ENCODE results near the gene PPP4R3B. TPM values are rescaled to one million over a fixed set of nuclear protein-coding genes. Genes with fewer than 3 reads are reported as not detected.

The PPP4R3B gene
- total RNA-seq, 6 experiments from 2014 or later = 37.1 to 43.1 (median 39.8) TPM

DNA sequence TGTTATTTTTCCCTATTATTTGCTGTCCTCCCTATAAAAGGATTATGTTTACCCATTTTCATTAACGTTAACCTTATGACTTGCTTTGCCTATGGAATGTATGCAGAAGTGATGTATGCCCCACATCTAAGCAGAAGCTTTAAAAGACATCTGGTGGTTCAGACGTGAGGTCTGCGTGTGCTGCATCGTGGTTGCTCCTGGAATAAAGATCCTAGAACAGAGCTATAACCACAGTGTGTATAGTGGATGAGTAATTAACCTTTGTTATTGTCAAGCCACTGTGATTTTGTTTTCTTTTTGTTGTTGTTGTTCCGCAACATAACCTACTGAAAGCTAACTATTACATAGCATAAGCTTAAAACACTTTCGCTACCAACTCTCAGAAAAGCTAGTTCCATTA is 118.8 kb downstream of the PPP4R3B start:
- H3K9me3 Mint-ChIP-seq = no peaks in the 10 kb centered on the region
- TF ChIP-seq, protein P1, sequence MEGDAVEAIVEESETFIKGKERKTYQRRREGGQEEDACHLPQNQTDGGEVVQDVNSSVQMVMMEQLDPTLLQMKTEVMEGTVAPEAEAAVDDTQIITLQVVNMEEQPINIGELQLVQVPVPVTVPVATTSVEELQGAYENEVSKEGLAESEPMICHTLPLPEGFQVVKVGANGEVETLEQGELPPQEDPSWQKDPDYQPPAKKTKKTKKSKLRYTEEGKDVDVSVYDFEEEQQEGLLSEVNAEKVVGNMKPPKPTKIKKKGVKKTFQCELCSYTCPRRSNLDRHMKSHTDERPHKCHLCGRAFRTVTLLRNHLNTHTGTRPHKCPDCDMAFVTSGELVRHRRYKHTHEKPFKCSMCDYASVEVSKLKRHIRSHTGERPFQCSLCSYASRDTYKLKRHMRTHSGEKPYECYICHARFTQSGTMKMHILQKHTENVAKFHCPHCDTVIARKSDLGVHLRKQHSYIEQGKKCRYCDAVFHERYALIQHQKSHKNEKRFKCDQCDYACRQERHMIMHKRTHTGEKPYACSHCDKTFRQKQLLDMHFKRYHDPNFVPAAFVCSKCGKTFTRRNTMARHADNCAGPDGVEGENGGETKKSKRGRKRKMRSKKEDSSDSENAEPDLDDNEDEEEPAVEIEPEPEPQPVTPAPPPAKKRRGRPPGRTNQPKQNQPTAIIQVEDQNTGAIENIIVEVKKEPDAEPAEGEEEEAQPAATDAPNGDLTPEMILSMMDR (IDR thresholded peaks at IDR 0.05) = no peak
- H3K4me1 Mint-ChIP-seq (ENCODE audit: low read depth) = peaks cover 15% of the 10 kb centered on the region
- no peaks in the 10 kb centered on the region for H3K36me3 Mint-ChIP-seq (ENCODE audit: low read depth)
- no peak overlapping the region for H3K27ac Mint-ChIP-seq
- DNase-seq = no peak
- H3K27me3 Mint-ChIP-seq (ENCODE audit: insufficient read depth) = no peaks in the 10 kb centered on the region; the same call in 1 of the 2 replicates
- H3K4me3 Mint-ChIP-seq = no peak overlapping the region

Other genes starting within 250 kb of the PPP4R3B start
- gene CCDC88A, start 197.8 kb downstream of the PPP4R3B start, total RNA-seq (2021; fragmentation: NEBNext Ultra II Directional; extraction: Animal tissue kit (Norgen Biotek cat#: 25700)) = 10 to 100 TPM; 39.7 to 62.5 (median 45.7) TPM
- 10 to 100 TPM; 28.2 to 33.0 (median 32.1) TPM for gene CFAP36, start 97.9 kb downstream of the PPP4R3B start, total RNA-seq (2021; fragmentation: NEBNext Ultra II Directional; extraction: Animal tissue kit (Norgen Biotek cat#: 25700))
- 10 to 100 TPM; 22.5 to 31.5 (median 25.8) TPM for gene PNPT1, start 76.2 kb upstream of the PPP4R3B start, total RNA-seq (2021; fragmentation: NEBNext Ultra II Directional; extraction: Animal tissue kit (Norgen Biotek cat#: 25700))

Data from HFFc6 (cell line).